DOHH2 (cell line): Measurements from ENCODE around the gene MKKS.

ENCODE experiments used
- CTCF ChIP-seq: fragments of 200-600 bp; sonication (generic); IDR thresholded peaks from one replicate; pipeline ENCODE4 v1.5.1; 2014; ENCODE audit warnings: antibody characterized with exemption, mild to moderate bottlenecking, low read depth, low read length; ENCODE audit not compliant: poor library complexity, severe bottlenecking
- EZH2phosphoT487 ChIP-seq: fragments of 200-600 bp; sonication (generic); IDR thresholded peaks from 2 replicates; pipeline ENCODE4 v1.6.1; 2017; ENCODE audit warnings: borderline replicate concordance, mild to moderate bottlenecking, antibody characterized with exemption, low read length, moderate library complexity, mixed read lengths

- TF ChIP-seq CTCF (no peak), EZH2phosphoT487 (no peak)
These were observed 29.9 kb downstream of the MKKS start for GRCh38 chr20:10404023-10404628.
